ENCODE results near the gene CD200.
A peak's percentile ranks its signal among the peaks of the same experiment; 100 is the strongest.

The CD200 gene

DNA sequence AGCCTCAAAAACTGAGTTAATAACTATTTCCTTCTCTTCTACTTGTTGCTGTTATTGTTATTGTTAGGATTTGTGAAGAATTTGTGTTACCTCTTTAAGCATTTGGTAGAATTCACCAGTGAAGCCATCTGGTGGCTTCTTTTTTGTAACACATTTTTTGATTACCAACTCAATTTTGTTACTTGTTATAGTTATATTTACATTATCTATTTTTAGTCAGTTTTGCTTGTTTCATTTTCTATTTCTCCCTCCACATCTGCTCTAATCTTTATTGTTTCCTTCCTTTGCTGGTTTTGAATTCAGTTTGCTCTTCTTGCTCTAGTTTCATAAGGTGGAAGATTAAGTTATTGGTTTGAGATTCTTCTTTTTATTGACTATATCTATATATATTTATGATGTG lies 35.2 kb upstream of the CD200 start:
- H2AFZ ChIP-seq (ENCODE audit: low read length), result peak overlapping the region; percentile 68
- peak; percentile 85 for DNase-seq
- H3K79me2 ChIP-seq (ENCODE audit: low read length), result no peaks in the 10 kb centered on the region
- H3F3A ChIP-seq (ENCODE audit: insufficient read depth, low read length), result peaks cover 32% of the 10 kb centered on the region
- H3K36me3 ChIP-seq (replicated peaks; ENCODE audit: insufficient read depth, low read length), result no peaks in the 10 kb centered on the region
- H3K9me2 ChIP-seq (replicated peaks; ENCODE audit: insufficient read depth, low read length), result no peaks in the 10 kb centered on the region
- H4K20me1 ChIP-seq (ENCODE audit: insufficient read depth, low read length), result no peaks in the 10 kb centered on the region
- TF ChIP-seq CTCF (IDR thresholded peaks at IDR 0.05; ENCODE audit: low read length) (peak; percentile 31), EZH2phosphoT487 (IDR thresholded peaks at IDR 0.05; ENCODE audit: low read length) (no peak)
- H3K4me1 ChIP-seq (ENCODE audit: low read length), result peaks cover 60% of the 10 kb centered on the region
- peak overlapping the region; percentile 95 for H3K27ac ChIP-seq (ENCODE audit: low read length)
- peak overlapping the region; percentile 78 for H3K4me2 ChIP-seq (ENCODE audit: low read depth, low read length)
- H3K27me3 ChIP-seq (replicated peaks; ENCODE audit: insufficient read depth, low read length), result no peaks in the 10 kb centered on the region
- peak overlapping the region; percentile 69 for H3K9ac ChIP-seq (ENCODE audit: low read length)
- peak overlapping the region; percentile 58 for H3K4me3 ChIP-seq (ENCODE audit: low read length)
- H3K9me3 ChIP-seq (replicated peaks; ENCODE audit: insufficient read depth, low read length), result no peaks in the 10 kb centered on the region

GRCh38 chr3:112298781-112299180 lies 34.2 kb upstream of the CD200 start:
- Histone ChIP-seq H2AFZ (ENCODE audit: low read length) (peak overlapping the region; percentile 11; the same call in 1 of the 2 replicates), H3K4me3 (ENCODE audit: low read length) (no peak overlapping the region)

DNA sequence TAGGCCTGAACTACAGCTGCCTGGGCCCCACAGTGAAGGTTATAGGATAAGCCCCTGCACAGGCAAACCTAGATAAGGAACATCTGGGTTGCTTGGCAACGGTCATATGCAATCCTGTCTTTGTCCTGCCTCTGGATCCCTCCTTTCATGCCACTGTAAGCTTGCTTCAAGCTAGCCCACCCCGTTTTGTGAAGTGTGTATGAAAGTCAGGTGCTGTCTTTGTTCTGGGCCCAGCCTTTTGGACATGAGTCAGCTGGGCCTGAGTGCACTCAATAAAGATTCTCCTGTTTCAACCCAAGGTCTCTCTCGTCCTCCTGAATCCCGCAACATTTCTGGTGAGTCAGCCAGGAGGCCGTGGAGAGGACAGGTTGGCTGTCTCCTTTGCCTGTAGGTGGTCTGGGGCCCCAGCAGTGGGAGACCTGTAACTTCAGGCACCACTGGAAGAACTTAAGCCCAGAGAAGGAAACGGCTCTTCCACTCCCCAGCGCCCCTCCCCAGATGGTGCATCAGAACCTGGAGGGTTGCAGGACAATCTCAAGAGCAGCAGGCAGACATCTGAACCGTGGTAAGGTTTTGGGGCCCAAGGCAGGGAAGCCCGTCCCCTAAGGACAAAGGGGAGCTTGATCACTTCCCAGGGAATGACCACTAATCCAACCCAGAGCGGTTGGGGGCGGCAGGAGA lies 30.7 kb upstream of the CD200 start:
- Histone ChIP-seq H3K27ac (ENCODE audit: low read length) (no peak overlapping the region), H3K9me2 (replicated peaks; ENCODE audit: insufficient read depth, low read length) (no peaks in the 10 kb centered on the region), H3K9ac (ENCODE audit: low read length) (no peak overlapping the region), H3K36me3 (replicated peaks; ENCODE audit: insufficient read depth, low read length) (no peaks in the 10 kb centered on the region), H3K79me2 (ENCODE audit: low read length) (no peaks in the 10 kb centered on the region), H3K4me1 (ENCODE audit: low read length) (peaks cover 52% of the 10 kb centered on the region), H2AFZ (ENCODE audit: low read length) (peak overlapping the region; percentile 75; the same call in 1 of the 2 replicates), H3K27me3 (replicated peaks; ENCODE audit: insufficient read depth, low read length) (no peaks in the 10 kb centered on the region), H3K4me3 (ENCODE audit: low read length) (no peak overlapping the region), H4K20me1 (ENCODE audit: insufficient read depth, low read length) (no peaks in the 10 kb centered on the region), H3K9me3 (replicated peaks; ENCODE audit: insufficient read depth, low read length) (no peaks in the 10 kb centered on the region), H3F3A (ENCODE audit: insufficient read depth, low read length) (peaks cover 17% of the 10 kb centered on the region), H3K4me2 (ENCODE audit: low read depth, low read length) (no peak overlapping the region)
- no peak for DNase-seq
- TF ChIP-seq EZH2phosphoT487 (IDR thresholded peaks at IDR 0.05; ENCODE audit: low read length), result no peak
- TF ChIP-seq CTCF (IDR thresholded peaks at IDR 0.05; ENCODE audit: low read length), result no peak
- no peak for TF ChIP-seq EZH2 (optimal IDR thresholded peaks at IDR 0.05; ENCODE audit: low read depth, low read length)

More at GRCh38 chr3:112298781-112299180, 34.2 kb upstream of the CD200 start:
- H3K4me2 ChIP-seq (ENCODE audit: low read depth, low read length), result peak overlapping the region; percentile 78; the same call in 1 of the 2 replicates
- H3K36me3 ChIP-seq (replicated peaks; ENCODE audit: insufficient read depth, low read length), result no peaks in the 10 kb centered on the region
- H3K9me3 ChIP-seq (replicated peaks; ENCODE audit: insufficient read depth, low read length), result no peaks in the 10 kb centered on the region
- no peak for DNase-seq
- H3K27me3 ChIP-seq (replicated peaks; ENCODE audit: insufficient read depth, low read length), result no peaks in the 10 kb centered on the region
- no peak overlapping the region for H3K9ac ChIP-seq (ENCODE audit: low read length)
- peaks cover 29% of the 10 kb centered on the region for H3F3A ChIP-seq (ENCODE audit: insufficient read depth, low read length)
- TF ChIP-seq EZH2 (optimal IDR thresholded peaks at IDR 0.05; ENCODE audit: low read depth, low read length) (no peak), EZH2phosphoT487 (IDR thresholded peaks at IDR 0.05; ENCODE audit: low read length) (no peak), CTCF (IDR thresholded peaks at IDR 0.05; ENCODE audit: low read length) (no peak)
- H3K79me2 ChIP-seq (ENCODE audit: low read length), result no peaks in the 10 kb centered on the region
- H3K4me1 ChIP-seq (ENCODE audit: low read length), result peaks cover 64% of the 10 kb centered on the region
- H3K27ac ChIP-seq (ENCODE audit: low read length), result peak overlapping the region; percentile 95; the same call in 1 of the 2 replicates
- no peaks in the 10 kb centered on the region for H3K9me2 ChIP-seq (replicated peaks; ENCODE audit: insufficient read depth, low read length)
- no peaks in the 10 kb centered on the region for H4K20me1 ChIP-seq (ENCODE audit: insufficient read depth, low read length)
